GM19351 (cell line): Measurements from ENCODE around the gene SLAMF6.
A peak's percentile ranks its signal among the peaks of the same experiment; 100 is the strongest.

Experiments
- ATAC-seq: cut with Tn5 transposase; IDR thresholded peaks from one replicate; pipeline ENCODE4 v1.9.1; 2021; ENCODE audit warnings: mild to moderate bottlenecking, moderate library complexity; ENCODE audit not compliant: unreplicated experiment

Gene SLAMF6

GRCh38 chr1:160474392-160475242 lies 48.4 kb downstream of the SLAMF6 start:
- ATAC-seq = peak; percentile 58

- ATAC-seq = no peak
These were observed 50.9 kb downstream of the SLAMF6 start for GRCh38 chr1:160472112-160472511.

- no peak for ATAC-seq
These were observed 51.8 kb downstream of the SLAMF6 start for GRCh38 chr1:160471253-160471652.

GRCh38 chr1:160467576-160467975 lies 55.5 kb downstream of the SLAMF6 start:
- ATAC-seq = no peak

GRCh38 chr1:160466961-160467360 lies 56.1 kb downstream of the SLAMF6 start:
- ATAC-seq = no peak

GRCh38 chr1:160465123-160465522 lies 57.9 kb downstream of the SLAMF6 start:
- ATAC-seq = no peak

- no peak for ATAC-seq
These were observed 62.3 kb downstream of the SLAMF6 start for GRCh38 chr1:160460683-160461287.

GRCh38 chr1:160460214-160460642 lies 62.8 kb downstream of the SLAMF6 start:
- ATAC-seq = no peak

GRCh38 chr1:160459687-160460086 lies 63.4 kb downstream of the SLAMF6 start:
- ATAC-seq = no peak

- ATAC-seq = no peak
These were observed 64.0 kb downstream of the SLAMF6 start for GRCh38 chr1:160459056-160459455.

GRCh38 chr1:160455153-160455517 lies 67.9 kb downstream of the SLAMF6 start:
- ATAC-seq = no peak

- ATAC-seq = no peak
These were observed 68.5 kb downstream of the SLAMF6 start for GRCh38 chr1:160454371-160455152.

GRCh38 chr1:160453443-160453842 lies 69.6 kb downstream of the SLAMF6 start:
- peak; percentile 52 for ATAC-seq

GRCh38 chr1:160451859-160452232 lies 71.2 kb downstream of the SLAMF6 start:
- ATAC-seq = peak; percentile 36

- ATAC-seq = peak; percentile 52
These were observed 71.8 kb downstream of the SLAMF6 start for GRCh38 chr1:160451119-160451858.

- no peak for ATAC-seq
These were observed 73.6 kb downstream of the SLAMF6 start for GRCh38 chr1:160449494-160449893.

- no peak for ATAC-seq
These were observed 76.0 kb downstream of the SLAMF6 start for GRCh38 chr1:160446945-160447600.

GRCh38 chr1:160439718-160440117 lies 83.3 kb downstream of the SLAMF6 start:
- ATAC-seq = no peak

GRCh38 chr1:160438935-160439334 lies 84.1 kb downstream of the SLAMF6 start:
- ATAC-seq = no peak

- no peak for ATAC-seq
These were observed 84.6 kb downstream of the SLAMF6 start for GRCh38 chr1:160438317-160438918.
